CD8-positive, alpha-beta memory T cell (primary cell): Measurements from ENCODE around the gene MSANTD2. TPM values are rescaled to one million over a fixed set of nuclear protein-coding genes. Genes with fewer than 3 reads are reported as not detected.

Experiments used
- CTCF ChIA-PET: fragments of 350-600 bp; sonication (Branson Sonifier 250); formaldehyde crosslinking; loops from one replicate; lab custom pipeline; 2021; ENCODE audit warnings: antibody characterized with exemption; lab: Charles Lee
- POLR2A ChIA-PET: fragments of 350-600 bp; sonication (Branson Sonifier 250); formaldehyde crosslinking; loops from one replicate; lab custom pipeline; 2021; ENCODE audit warnings: antibody characterized with exemption; lab: Charles Lee
- DNase-seq, 5 donors: peaks; one replicate each; pipeline versions ENCODE4 v3.0.0 to v3.0.0-alpha.2; 2020 to 2022; ENCODE audit warnings: mixed read lengths in 1 of 5
- H3K27ac ChIP-seq: one replicate; pipeline ENCODE4 v1.7.0; 2013; ENCODE audit warnings: low read depth, mild to moderate bottlenecking, low read length, moderate library complexity
- H3K27me3 ChIP-seq: 2 replicates; pipeline ENCODE4 v1.7.0; 2013; ENCODE audit warnings: low read length, mild to moderate bottlenecking; ENCODE audit not compliant: insufficient read depth, poor library complexity, severe bottlenecking
- H3K36me3 ChIP-seq: 2 replicates; pipeline ENCODE4 v1.7.0; 2013; ENCODE audit warnings: mild to moderate bottlenecking, low read length, moderate library complexity; ENCODE audit not compliant: insufficient read depth
- H3K4me1 ChIP-seq: 2 replicates; pipeline ENCODE4 v1.7.0; 2013; ENCODE audit warnings: mild to moderate bottlenecking, low read length, moderate library complexity; ENCODE audit not compliant: insufficient read depth
- H3K4me3 ChIP-seq: 2 replicates; pipeline ENCODE4 v1.7.0; 2013; ENCODE audit warnings: mild to moderate bottlenecking, low read length
- H3K9me3 ChIP-seq: 2 replicates; pipeline ENCODE4 v1.7.0; 2013; ENCODE audit warnings: mild to moderate bottlenecking, low read length
- H3K27ac Mint-ChIP-seq, 8 donors: one replicate each; pipeline ENCODE4 v1.8.0; 2020 to 2021; ENCODE audit warnings: mixed read lengths in 8 of 8, mild to moderate bottlenecking in 6 of 8, inconsistent platforms in 3 of 8, moderate library complexity in 3 of 8
- H3K27me3 Mint-ChIP-seq, 2 donors: one replicate each; pipeline ENCODE4 v1.8.0; 2020 to 2021; ENCODE audit warnings: mixed read lengths in 2 of 2, mild to moderate bottlenecking in 1 of 2, moderate library complexity in 1 of 2
- H3K36me3 Mint-ChIP-seq, 3 donors: one replicate each; pipeline ENCODE4 v1.8.0; 2020 to 2021; ENCODE audit warnings: mixed read lengths in 3 of 3, inconsistent platforms in 1 of 3, mild to moderate bottlenecking in 1 of 3
- H3K4me1 Mint-ChIP-seq, 3 donors: one replicate each; pipeline ENCODE4 v1.8.0; 2020 to 2021; ENCODE audit warnings: mixed read lengths in 3 of 3, inconsistent platforms in 1 of 3, mild to moderate bottlenecking in 1 of 3
- H3K4me3 Mint-ChIP-seq, 7 donors: one replicate each; pipeline ENCODE4 v1.8.0; 2020 to 2021; ENCODE audit warnings: mixed read lengths in 7 of 7, mild to moderate bottlenecking in 6 of 7, moderate library complexity in 4 of 7, inconsistent platforms in 2 of 7
- H3K9me3 Mint-ChIP-seq, 5 donors: one replicate each; pipeline ENCODE4 v1.8.0; 2020 to 2022; ENCODE audit warnings: mixed read lengths in 5 of 5, mild to moderate bottlenecking in 3 of 5, moderate library complexity in 2 of 5, inconsistent platforms in 1 of 5
- polyA plus RNA-seq: library from polyadenylated mRNA; unstranded; fragments of 300-500 nt; fragmentation: Illumina TruSeq; gene quantifications from one replicate; pipeline ENCODE4 v1.2.3, GENCODE V29; 2021
- total RNA-seq, 2 experiments: library from RNA; stranded (reverse); gene quantifications; one replicate each; pipeline ENCODE4 v1.2.3, GENCODE V29; 2021

MSANTD2 gene
- total and polyA plus RNA-seq, 3 experiments from 2014 or later, result 4.4 to 13.2 (median 12.3) TPM

GRCh38 chr11:124801014-124801413 lies 808 bp upstream of the MSANTD2 start:
- ChIA-PET POLR2A (interaction anchor here (0.7 to 2.2 kb wide), 3 partner anchors 39 to 178 kb away, joined by 4 to 7 read pairs (median 6); partner anchors contain the start of gene TBRG1), CTCF (interaction anchor here (1.3 to 4.5 kb wide), 9 partner anchors 12 to 132 kb away, joined by 4 to 40 read pairs (median 6); partner anchors contain the start of genes SIAE and SPA17)
- H3K27me3 Mint-ChIP-seq, result peaks cover 0 to 3% of the 10 kb centered on the region in 2 donors

GRCh38 chr11:124799348-124800225 lies 619 bp downstream of the MSANTD2 start:
- Histone ChIP-seq H3K27ac (peak overlapping the region; percentile 94), H3K27me3 (no peaks in the 10 kb centered on the region), H3K9me3 (no peaks in the 10 kb centered on the region), H3K4me1 (peaks cover 29% of the 10 kb centered on the region), H3K4me3 (peak overlapping the region; percentile 95), H3K36me3 (no peaks in the 10 kb centered on the region)
- H3K4me1 Mint-ChIP-seq, result peaks cover 25 to 43% (median 29%) of the 10 kb centered on the region in 3 donors
- POLR2A ChIA-PET, result interaction anchor here (0.5 to 2.2 kb wide), 6 partner anchors 53 to 311 kb away, joined by 3 to 7 read pairs (median 4); partner anchors contain the start of genes TBRG1 and TMEM218
- peaks cover 0 to 2% of the 10 kb centered on the region in 2 donors for H3K27me3 Mint-ChIP-seq
- CTCF ChIA-PET, result interaction anchor here (0.9 to 4.5 kb wide), 9 partner anchors 14 to 130 kb away, joined by 3 to 40 read pairs (median 7); partner anchors contain the start of gene ROBO3
- H3K9me3 Mint-ChIP-seq, result no peaks in the 10 kb centered on the region
- H3K36me3 Mint-ChIP-seq, result peaks cover 0 to 6% (median 1%) of the 10 kb centered on the region in 3 donors
- peak overlapping the region; percentile 90 to 100 (median 96) for H3K27ac Mint-ChIP-seq
- H3K4me3 Mint-ChIP-seq, result peak overlapping the region; percentile 91 to 97 (median 93)
- peak; percentile 26 to 62 (median 38) for DNase-seq

More at GRCh38 chr11:124801014-124801413, 808 bp upstream of the MSANTD2 start:
- no peaks in the 10 kb centered on the region for H3K36me3 ChIP-seq
- Mint-ChIP-seq H3K36me3 (peaks cover 0 to 13% (median 1%) of the 10 kb centered on the region in 3 donors), H3K9me3 (no peaks in the 10 kb centered on the region), H3K27ac (peak overlapping the region; percentile 90 to 98 (median 94)), H3K4me1 (peaks cover 25 to 39% (median 29%) of the 10 kb centered on the region in 3 donors), H3K4me3 (peak overlapping the region; percentile 86 to 96 (median 89))
- peaks cover 29% of the 10 kb centered on the region for H3K4me1 ChIP-seq
- peak overlapping the region; percentile 95 for H3K4me3 ChIP-seq
- H3K27ac ChIP-seq, result peak overlapping the region; percentile 94
- no peaks in the 10 kb centered on the region for H3K9me3 ChIP-seq
- DNase-seq, result no peak
- no peaks in the 10 kb centered on the region for H3K27me3 ChIP-seq

DNA sequence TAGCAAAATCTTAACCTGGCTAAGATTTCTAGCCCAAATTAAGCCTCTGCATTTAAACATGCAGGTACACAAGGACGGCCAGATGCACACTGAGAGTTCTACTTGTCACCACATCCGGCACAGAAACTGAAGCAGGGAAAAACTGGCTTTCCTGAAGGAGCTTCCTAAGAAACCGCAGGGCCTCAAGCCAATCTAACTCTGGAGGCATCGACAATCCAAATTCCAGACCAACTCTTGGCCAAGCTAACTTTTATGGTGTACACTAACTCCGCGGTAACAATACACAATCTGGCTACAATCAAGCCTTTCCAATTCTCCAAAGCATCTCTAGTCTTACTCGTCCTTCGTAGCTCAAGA lies 1.2 kb downstream of the MSANTD2 start:
- no peaks in the 10 kb centered on the region for H3K9me3 Mint-ChIP-seq
- CTCF ChIA-PET, result interaction anchor here (0.9 to 4.5 kb wide), 7 partner anchors 16 to 155 kb away, joined by 3 to 40 read pairs (median 5); partner anchors contain the start of gene ROBO3
- H3K4me1 ChIP-seq, result peaks cover 29% of the 10 kb centered on the region
- DNase-seq, result no peak
- peak overlapping the region; percentile 95 for H3K4me3 ChIP-seq
- H3K9me3 ChIP-seq, result no peaks in the 10 kb centered on the region
- H3K27ac ChIP-seq, result peak overlapping the region; percentile 94
- POLR2A ChIA-PET, result interaction anchor here (1.7 kb wide), 1 partner anchor 52 kb away, joined by 6 read pairs; no protein-coding TSS in a partner anchor
- peak overlapping the region; percentile 91 to 97 (median 93) for H3K4me3 Mint-ChIP-seq
- peaks cover 28 to 49% (median 29%) of the 10 kb centered on the region in 3 donors for H3K4me1 Mint-ChIP-seq
- H3K27me3 ChIP-seq, result no peaks in the 10 kb centered on the region
- H3K27me3 Mint-ChIP-seq, result peaks cover 0 to 2% of the 10 kb centered on the region in 2 donors
- peaks cover 0 to 6% (median 1%) of the 10 kb centered on the region in 3 donors for H3K36me3 Mint-ChIP-seq
- H3K27ac Mint-ChIP-seq, result peak overlapping the region; percentile 84 to 100 (median 96)
- H3K36me3 ChIP-seq, result no peaks in the 10 kb centered on the region

DNA sequence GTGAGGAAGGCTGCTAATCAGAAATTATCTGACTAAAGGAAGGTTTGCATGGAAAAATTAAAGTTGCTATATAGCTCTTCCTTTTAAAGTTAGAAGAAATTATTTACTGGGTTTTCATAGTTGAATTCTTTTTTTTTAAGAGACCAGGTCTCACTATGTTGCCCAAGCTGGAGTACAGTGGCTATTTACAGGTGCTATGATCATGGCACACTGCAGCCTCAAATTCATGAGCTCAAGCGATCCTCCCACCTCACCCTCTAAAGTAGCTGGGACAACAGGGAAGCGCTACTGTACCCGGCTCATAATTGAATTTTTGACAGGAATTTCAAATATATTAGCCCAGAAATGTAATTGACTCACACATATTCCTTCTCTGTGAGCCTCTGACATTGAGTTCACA lies 3.9 kb downstream of the MSANTD2 start:
- H3K9me3 ChIP-seq, result no peaks in the 10 kb centered on the region
- Mint-ChIP-seq H3K4me3 (no peak overlapping the region), H3K4me1 (peaks cover 40 to 59% (median 42%) of the 10 kb centered on the region in 3 donors), H3K27me3 (peaks cover 0 to 2% of the 10 kb centered on the region in 2 donors), H3K27ac (peak overlapping the region in 1 of 8 donors; percentile 54), H3K36me3 (peaks cover 0 to 10% (median 0%) of the 10 kb centered on the region in 3 donors), H3K9me3 (no peaks in the 10 kb centered on the region)
- POLR2A ChIA-PET, result no interaction called here
- no peak for DNase-seq
- no peak overlapping the region for H3K27ac ChIP-seq
- no peaks in the 10 kb centered on the region for H3K27me3 ChIP-seq
- CTCF ChIA-PET, result interaction anchor here (3.7 kb wide), 1 partner anchor 126 kb away, joined by 24 read pairs; no protein-coding TSS in a partner anchor
- H3K36me3 ChIP-seq, result no peaks in the 10 kb centered on the region
- no peak overlapping the region for H3K4me3 ChIP-seq
- H3K4me1 ChIP-seq, result peaks cover 28% of the 10 kb centered on the region

DNA sequence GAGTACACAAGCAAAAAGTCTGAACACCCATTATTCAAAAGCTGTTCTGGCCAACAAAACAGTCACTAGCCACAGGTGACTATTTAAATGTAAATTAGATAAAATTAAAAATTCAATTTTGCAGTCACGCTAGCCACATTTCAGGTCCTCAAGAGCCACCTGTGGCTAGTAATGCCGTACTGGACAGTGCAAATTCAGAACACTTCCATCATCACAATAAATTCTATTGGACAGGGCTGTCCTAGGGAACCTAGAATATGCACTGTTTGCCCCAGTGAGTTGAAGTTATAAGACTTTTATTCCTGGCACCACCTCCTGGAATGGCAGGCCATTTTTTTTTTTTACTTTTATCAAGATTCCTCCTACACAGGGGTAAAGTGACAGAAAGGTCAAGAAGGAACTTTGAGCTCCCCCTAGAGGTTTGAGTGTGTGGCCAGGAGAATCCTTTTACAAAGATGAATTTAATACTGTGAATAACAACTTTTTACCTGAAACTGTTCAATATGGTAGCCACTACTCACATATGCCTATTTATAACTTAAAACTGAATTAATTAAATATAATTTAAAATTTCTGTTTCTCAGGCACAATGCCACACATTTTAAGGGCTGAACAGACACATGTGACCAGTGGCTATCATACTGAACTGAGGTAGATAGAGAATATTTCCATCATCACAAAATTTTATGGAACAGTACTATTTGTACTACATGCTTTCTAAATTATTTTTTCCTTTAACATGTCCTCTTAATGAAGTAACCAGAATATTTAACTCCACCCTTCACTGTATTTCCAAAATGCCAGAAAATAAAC lies 6.5 kb downstream of the MSANTD2 start:
- Mint-ChIP-seq H3K27me3 (no peaks in the 10 kb centered on the region), H3K4me1 (peaks cover 32 to 62% (median 45%) of the 10 kb centered on the region in 3 donors), H3K9me3 (no peaks in the 10 kb centered on the region), H3K27ac (no peak overlapping the region), H3K4me3 (no peak overlapping the region), H3K36me3 (peaks cover 0 to 3% (median 0%) of the 10 kb centered on the region in 3 donors)
- POLR2A ChIA-PET, result no interaction called here
- H3K36me3 ChIP-seq, result no peaks in the 10 kb centered on the region
- H3K4me1 ChIP-seq, result peaks cover 13% of the 10 kb centered on the region
- DNase-seq, result peak in 2 of 5 donors; percentile 17 to 33
- H3K4me3 ChIP-seq, result no peak overlapping the region
- no peak overlapping the region for H3K27ac ChIP-seq
- CTCF ChIA-PET, result interaction anchor here (1.1 to 3.7 kb wide), 9 partner anchors 9 to 133 kb away, joined by 3 to 24 read pairs (median 4); no protein-coding TSS in a partner anchor
- H3K27me3 ChIP-seq, result no peaks in the 10 kb centered on the region
- H3K9me3 ChIP-seq, result no peaks in the 10 kb centered on the region

GRCh38 chr11:124791626-124792341 lies 8.4 kb downstream of the MSANTD2 start:
- DNase-seq, result no peak
- CTCF ChIA-PET, result interaction anchor here (3.4 kb wide), 1 partner anchor 28 kb away, joined by 14 read pairs; no protein-coding TSS in a partner anchor
- Mint-ChIP-seq H3K4me1 (peaks cover 22 to 50% (median 39%) of the 10 kb centered on the region in 3 donors), H3K9me3 (no peaks in the 10 kb centered on the region), H3K27ac (peak overlapping the region in 2 of 8 donors; percentile 56 to 66), H3K36me3 (peaks cover 0 to 3% (median 0%) of the 10 kb centered on the region in 3 donors), H3K4me3 (no peak overlapping the region), H3K27me3 (no peaks in the 10 kb centered on the region)
- POLR2A ChIA-PET, result interaction anchor here (0.5 kb wide), 1 partner anchor 46 kb away, joined by 3 read pairs; no protein-coding TSS in a partner anchor
- no peak overlapping the region for H3K4me3 ChIP-seq
- no peaks in the 10 kb centered on the region for H3K4me1 ChIP-seq
- H3K36me3 ChIP-seq, result no peaks in the 10 kb centered on the region
- H3K9me3 ChIP-seq, result no peaks in the 10 kb centered on the region
- H3K27me3 ChIP-seq, result no peaks in the 10 kb centered on the region
- no peak overlapping the region for H3K27ac ChIP-seq

DNA sequence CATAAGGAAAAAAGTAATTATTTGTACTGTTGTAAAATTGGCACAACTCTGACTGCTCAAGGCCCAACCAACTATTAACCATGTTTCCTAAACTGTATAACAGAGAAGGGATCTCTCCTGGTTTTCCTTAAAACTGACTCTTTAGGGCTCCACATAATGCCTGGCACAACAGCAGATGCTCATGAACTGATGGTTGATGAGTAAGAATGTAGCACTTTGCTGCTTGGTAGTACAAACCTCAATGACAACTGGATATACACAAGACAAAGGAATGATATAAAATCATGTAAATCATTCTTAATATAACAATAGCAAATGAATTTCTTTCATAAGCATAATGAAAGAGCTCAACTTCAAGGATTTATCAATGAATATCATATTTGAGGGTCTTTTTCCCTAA lies 11.7 kb downstream of the MSANTD2 start:
- H3K4me1 ChIP-seq, result no peaks in the 10 kb centered on the region
- DNase-seq, result no peak
- H3K4me3 ChIP-seq, result no peak overlapping the region
- no peak overlapping the region for H3K27ac ChIP-seq
- ChIA-PET CTCF (no interaction called here), POLR2A (no interaction called here)
- H3K9me3 Mint-ChIP-seq, result no peaks in the 10 kb centered on the region
- peaks cover 19 to 49% (median 37%) of the 10 kb centered on the region in 3 donors for H3K4me1 Mint-ChIP-seq
- no peaks in the 10 kb centered on the region for H3K27me3 ChIP-seq
- H3K36me3 ChIP-seq, result no peaks in the 10 kb centered on the region
- peaks cover 0 to 3% (median 0%) of the 10 kb centered on the region in 3 donors for H3K36me3 Mint-ChIP-seq
- H3K27ac Mint-ChIP-seq, result no peak overlapping the region
- H3K4me3 Mint-ChIP-seq, result no peak overlapping the region
- no peaks in the 10 kb centered on the region for H3K9me3 ChIP-seq
- no peaks in the 10 kb centered on the region for H3K27me3 Mint-ChIP-seq
